Psoas muscle (tissue), 8 donors: ENCODE results near the gene NLRP3. TPM values are rescaled to one million over a fixed set of nuclear protein-coding genes. Genes with fewer than 3 reads are reported as not detected.

Experiments
- ATAC-seq, 4 donors: fragments of 200-7000 bp; cut with Tn5 transposase; one replicate each; pipeline ENCODE4 v1.9.1; 2020; ENCODE audit warnings: moderate library complexity in 3 of 4, mild to moderate bottlenecking in 2 of 4
- DNase-seq, 2 donors: peaks; one replicate each; pipeline ENCODE4 v3.0.0-alpha.2; 2020
- H3K27ac ChIP-seq: fragments of 200-600 bp; one replicate; pipeline ENCODE4 v1.8.0; 2022
- H3K27me3 ChIP-seq, 3 donors: fragments of 200-600 bp in 1 of 3; one replicate each; pipeline versions ENCODE4 v1.6.1 to v1.8.0; 2013 to 2022; ENCODE audit warnings: low read length in 2 of 3, mild to moderate bottlenecking in 2 of 3, moderate library complexity in 1 of 3; ENCODE audit not compliant: insufficient read depth in 3 of 3
- H3K36me3 ChIP-seq, 2 donors: fragments of 200-600 bp in 1 of 2; one replicate each; pipeline versions ENCODE4 v1.6.1 to v1.8.0; 2013 to 2022; ENCODE audit warnings: low read depth in 1 of 2, mild to moderate bottlenecking in 1 of 2, moderate library complexity in 1 of 2; ENCODE audit not compliant: insufficient read depth in 1 of 2
- H3K4me1 ChIP-seq: fragments of 200-600 bp; one replicate; pipeline ENCODE4 v1.8.0; 2022
- H3K4me3 ChIP-seq: fragments of 200-600 bp; one replicate; pipeline ENCODE4 v1.8.0; 2022; ENCODE audit warnings: mild to moderate bottlenecking
- H3K9me3 ChIP-seq: fragments of 200-600 bp; one replicate; pipeline ENCODE4 v1.8.0; 2022
- WGBS, 3 donors: extraction: QIAGEN DNeasy Blood & Tissue Kit; methylation state at CpG; one replicate each; pipeline versions ENCODE4 v1.1.6 to v1.1.7; 2013; 5-methylcytosine and 5-hydroxymethylcytosine counted together
- intact Hi-C, 2 donors: fragments of 100-400 bp; cut with DNase I; formaldehyde crosslinking; loops; one replicate each; pipeline versions ENCODE4 v1.11.0 to v1.14.2; 2022
- polyA plus RNA-seq, 3 donors: library from polyadenylated mRNA; stranded (reverse); fragments of 200-250 nt; gene quantifications; one replicate each; pipeline ENCODE4 v1.2.3, GENCODE V29; 2013
- total RNA-seq, 4 donors: library from RNA; stranded (reverse); fragmentation: NEBNext Ultra II Directional in 2 of 4; extraction: Animal tissue kit (Norgen Biotek cat#: 25700) in 2 of 4; gene quantifications; one replicate each; pipeline versions ENCODE4 v1.2.1 to v1.2.4, GENCODE V29; 2021 to 2023
- TF ChIP-seq, protein P1 (sequence below): fragments of 200-600 bp; IDR thresholded peaks from one replicate; pipeline ENCODE4 v1.8.0; 2022; ENCODE audit warnings: antibody characterized with exemption
- donor health status: healthy with polysubstance abuse.
- donor health status: DM: no; HTN: no; CAD: no; lungs with moderate emphysema.
- donor health status: Bipolar disorder and iron deficiency.
- donor health status: healthy.
- donor health status: DM: yes; HTN: yes; CAD: no.
- donor health status: DM: no; HTN: no; CAD: no.
- donor health status: DM: no; HTN: no; CAD: no.
- donor health status: DM: yes; HTN: yes; CAD: no.

NLRP3 gene
- total and polyA plus RNA-seq, 7 donors = 0.07 to 0.98 (median 0.27) TPM

DNA sequence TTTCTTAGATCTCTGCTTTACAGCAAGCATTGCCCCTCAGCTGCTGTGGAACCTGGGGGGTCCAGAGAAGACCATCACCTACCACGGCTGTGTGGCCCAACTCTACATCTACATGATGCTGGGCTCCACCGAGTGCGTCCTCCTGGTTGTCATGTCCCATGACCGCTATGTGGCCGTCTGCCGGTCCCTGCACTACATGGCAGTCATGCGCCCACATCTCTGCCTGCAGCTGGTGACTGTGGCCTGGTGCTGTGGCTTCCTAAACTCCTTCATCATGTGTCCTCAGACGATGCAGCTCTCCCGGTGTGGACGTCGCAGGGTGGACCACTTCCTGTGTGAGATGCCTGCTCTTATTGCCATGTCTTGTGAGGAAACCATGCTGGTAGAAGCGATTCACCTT is 75.4 kb downstream of the NLRP3 start:
- H3K27ac ChIP-seq = no peak overlapping the region
- H3K4me3 ChIP-seq = no peak overlapping the region
- no peaks in the 10 kb centered on the region for H3K9me3 ChIP-seq
- ATAC-seq (no peak), DNase-seq (no peak)
- intact Hi-C loops = no loop called here
- TF ChIP-seq, protein P1, sequence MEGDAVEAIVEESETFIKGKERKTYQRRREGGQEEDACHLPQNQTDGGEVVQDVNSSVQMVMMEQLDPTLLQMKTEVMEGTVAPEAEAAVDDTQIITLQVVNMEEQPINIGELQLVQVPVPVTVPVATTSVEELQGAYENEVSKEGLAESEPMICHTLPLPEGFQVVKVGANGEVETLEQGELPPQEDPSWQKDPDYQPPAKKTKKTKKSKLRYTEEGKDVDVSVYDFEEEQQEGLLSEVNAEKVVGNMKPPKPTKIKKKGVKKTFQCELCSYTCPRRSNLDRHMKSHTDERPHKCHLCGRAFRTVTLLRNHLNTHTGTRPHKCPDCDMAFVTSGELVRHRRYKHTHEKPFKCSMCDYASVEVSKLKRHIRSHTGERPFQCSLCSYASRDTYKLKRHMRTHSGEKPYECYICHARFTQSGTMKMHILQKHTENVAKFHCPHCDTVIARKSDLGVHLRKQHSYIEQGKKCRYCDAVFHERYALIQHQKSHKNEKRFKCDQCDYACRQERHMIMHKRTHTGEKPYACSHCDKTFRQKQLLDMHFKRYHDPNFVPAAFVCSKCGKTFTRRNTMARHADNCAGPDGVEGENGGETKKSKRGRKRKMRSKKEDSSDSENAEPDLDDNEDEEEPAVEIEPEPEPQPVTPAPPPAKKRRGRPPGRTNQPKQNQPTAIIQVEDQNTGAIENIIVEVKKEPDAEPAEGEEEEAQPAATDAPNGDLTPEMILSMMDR = no peak
- WGBS, 3 donors = 91 to 92% (median 92%) methylated on average over 12 of the region's 12 CpGs
- no peaks in the 10 kb centered on the region for H3K36me3 ChIP-seq
- peaks cover 0 to 3% (median 0%) of the 10 kb centered on the region in 3 donors for H3K27me3 ChIP-seq
- no peaks in the 10 kb centered on the region for H3K4me1 ChIP-seq

DNA sequence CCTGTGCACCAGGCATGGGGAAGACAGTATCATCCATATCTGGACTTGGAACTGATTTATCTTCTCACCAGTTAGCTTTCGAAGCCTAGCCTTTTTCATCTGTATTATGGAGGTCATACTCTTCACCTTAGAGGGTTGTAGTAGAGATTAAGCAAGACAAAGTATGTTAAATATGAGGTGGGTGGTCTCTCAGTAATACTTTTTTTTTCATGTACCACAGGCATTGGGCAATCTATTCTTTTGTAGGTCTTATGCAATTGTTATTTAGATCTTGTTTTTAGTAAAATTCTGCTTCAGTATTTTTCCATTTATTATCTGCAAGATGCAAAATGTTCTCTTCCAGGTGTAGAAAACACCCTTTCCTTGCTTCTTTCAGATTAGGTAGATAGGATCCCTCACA is 77.1 kb downstream of the NLRP3 start:
- intact Hi-C loops = no loop called here
- Histone ChIP-seq H3K36me3 (no peaks in the 10 kb centered on the region), H3K27me3 (peaks cover 0 to 3% (median 0%) of the 10 kb centered on the region in 3 donors), H3K4me1 (no peaks in the 10 kb centered on the region), H3K27ac (no peak overlapping the region), H3K4me3 (no peak overlapping the region), H3K9me3 (no peaks in the 10 kb centered on the region)
- 45 to 55% (median 46%) methylated on average over 1 of the region's 1 CpG for WGBS, 3 donors
- TF ChIP-seq, protein P1 = no peak
- ATAC-seq = no peak
- DNase-seq = no peak

DNA sequence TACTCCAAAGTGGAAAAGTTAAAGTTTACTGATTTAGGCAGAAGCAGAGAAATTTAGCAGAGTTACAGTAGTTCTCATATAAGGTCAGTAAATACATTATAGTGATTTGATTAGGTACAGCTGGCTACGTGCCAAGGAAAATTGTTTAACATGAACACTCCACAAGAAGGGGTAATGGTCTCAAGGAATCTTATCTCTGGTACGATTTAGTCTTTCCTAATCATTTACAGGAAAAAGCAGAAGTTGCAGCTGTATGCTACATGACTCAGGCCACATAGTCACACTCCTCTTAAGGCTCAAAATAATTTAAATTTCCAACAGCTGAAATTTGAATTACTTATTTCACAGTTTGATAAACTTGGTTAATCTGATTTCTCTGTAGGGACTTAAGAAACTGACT is 78.8 kb downstream of the NLRP3 start:
- no peak for ATAC-seq
- whole genome bisulfite sequencing, 3 donors = 38 to 53% (median 44%) methylated on average over 2 of the region's 2 CpGs
- DNase-seq = no peak
- Histone ChIP-seq H3K27ac (no peak overlapping the region), H3K27me3 (peaks cover 0 to 3% (median 0%) of the 10 kb centered on the region in 3 donors), H3K4me3 (no peak overlapping the region), H3K4me1 (no peaks in the 10 kb centered on the region), H3K9me3 (no peaks in the 10 kb centered on the region), H3K36me3 (no peaks in the 10 kb centered on the region)
- TF ChIP-seq, protein P1 = no peak
- intact Hi-C loops = no loop called here

DNA sequence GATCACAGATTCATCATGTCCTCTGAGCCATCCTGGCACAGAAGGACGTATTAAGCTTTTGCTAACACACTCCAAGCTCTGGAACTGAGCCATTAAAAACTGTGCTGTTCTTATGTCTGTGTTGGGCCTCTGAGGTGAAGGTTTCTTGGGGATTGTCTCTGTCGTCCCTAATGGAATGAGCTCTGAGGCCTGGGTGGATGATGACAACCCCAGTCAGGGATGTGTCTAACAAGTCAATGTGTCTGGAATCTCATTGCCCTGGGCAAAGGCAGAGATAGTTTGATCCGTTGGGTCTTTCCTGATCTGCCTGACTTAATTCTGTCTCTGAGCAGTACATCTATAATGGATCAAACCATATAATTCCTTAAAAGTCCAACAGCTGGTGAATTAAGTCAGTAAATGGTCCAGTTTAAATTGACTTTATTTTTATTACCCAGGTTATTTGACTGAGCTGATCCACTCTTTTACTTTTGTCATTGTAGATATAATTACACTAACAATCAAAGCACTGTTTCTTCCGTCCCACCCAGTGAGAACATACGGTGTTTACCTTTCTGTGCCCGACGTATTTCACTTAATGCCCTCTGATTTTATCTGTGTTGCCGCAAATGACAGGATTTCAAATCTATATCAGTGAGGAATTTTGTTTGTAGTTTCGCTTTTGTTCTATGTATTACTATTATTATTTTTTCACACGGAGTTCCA is 80.8 kb downstream of the NLRP3 start:
- no peak overlapping the region for H3K4me3 ChIP-seq
- TF ChIP-seq, protein P1 = no peak
- no peaks in the 10 kb centered on the region for H3K36me3 ChIP-seq
- 65 to 71% (median 67%) methylated on average over 10 of the region's 10 CpGs for WGBS, 3 donors
- H3K4me1 ChIP-seq = no peaks in the 10 kb centered on the region
- ATAC-seq (no peak), DNase-seq (no peak)
- intact Hi-C loops = no loop called here
- H3K27me3 ChIP-seq = peaks cover 0 to 3% (median 0%) of the 10 kb centered on the region in 3 donors
- no peaks in the 10 kb centered on the region for H3K9me3 ChIP-seq
- H3K27ac ChIP-seq = no peak overlapping the region

Other genes with a start within 250 kb of the NLRP3 start
- 10 to 100 TPM in 1 of 4 donors, 1 to 10 TPM in 3; 6.8 to 10.9 (median 9.1) TPM for gene ZNF124, start 244.2 kb upstream of the NLRP3 start, total RNA-seq
- 1 to 10 TPM; 1.1 to 3.8 (median 1.4) TPM for gene ZNF124, start 244.2 kb upstream of the NLRP3 start, polyA plus RNA-seq
- gene VN1R5, start 160.1 kb upstream of the NLRP3 start, total RNA-seq = not detected
- not detected for gene VN1R5, start 160.1 kb upstream of the NLRP3 start, polyA plus RNA-seq
- 10 to 100 TPM; 19.5 to 24.2 (median 22.9) TPM for gene ZNF496, start 84.3 kb upstream of the NLRP3 start, total RNA-seq
- gene ZNF496, start 84.3 kb upstream of the NLRP3 start, polyA plus RNA-seq = 10 to 100 TPM in 1 of 3 donors, 1 to 10 TPM in 2; 4.3 to 16.7 (median 8.8) TPM
- gene OR2B11, start 41.9 kb downstream of the NLRP3 start, total RNA-seq = not detected
- not detected for gene OR2B11, start 41.9 kb downstream of the NLRP3 start, polyA plus RNA-seq
- not detected for gene OR2C3, start 120.3 kb downstream of the NLRP3 start, total RNA-seq
- gene OR2C3, start 120.3 kb downstream of the NLRP3 start, polyA plus RNA-seq = under 1 TPM in 2 of 3 donors, not detected in 1; 0.01 TPM
- gene GCSAML, start 133.0 kb downstream of the NLRP3 start, total RNA-seq = under 1 TPM in 3 of 4 donors, not detected in 1; 0.19 to 0.36 (median 0.23) TPM
- under 1 TPM in 1 of 3 donors, not detected in 2; 0.01 TPM for gene GCSAML, start 133.0 kb downstream of the NLRP3 start, polyA plus RNA-seq
- not detected for gene OR2G2, start 172.2 kb downstream of the NLRP3 start, total RNA-seq
- not detected for gene OR2G2, start 172.2 kb downstream of the NLRP3 start, polyA plus RNA-seq
- not detected for gene OR2G3, start 189.4 kb downstream of the NLRP3 start, total RNA-seq
- not detected for gene OR2G3, start 189.4 kb downstream of the NLRP3 start, polyA plus RNA-seq